Stimulated activated naive CD8-positive, alpha-beta T cell treated with anti-CD3 and anti-CD28 coated beads, Interleukin-15, amount 100 ng/mL, for 72 hours (primary cell): ENCODE data around the gene PKHD1.
A peak's percentile ranks its signal among the peaks of the same experiment; 100 is the strongest.

Experiments
- ATAC-seq: fragments of 150-1000 bp; cut with Tn5 transposase; 2 replicates; pipeline ENCODE4 v1.10.0; 2021; ENCODE audit warnings: mild to moderate bottlenecking, moderate library complexity
- DNase-seq, 2 donors: peaks; one replicate each; pipeline ENCODE4 v3.0.0; 2021 to 2022
- H3K27ac Mint-ChIP-seq, 2 donors: one replicate each; pipeline ENCODE4 v1.8.0; 2022; ENCODE audit warnings: mild to moderate bottlenecking in 2 of 2, mixed read lengths in 2 of 2, moderate library complexity in 2 of 2
- H3K27me3 Mint-ChIP-seq: one replicate; pipeline ENCODE4 v1.8.0; 2022; ENCODE audit warnings: mixed read lengths
- H3K4me1 Mint-ChIP-seq: one replicate; pipeline ENCODE4 v1.8.0; 2022; ENCODE audit warnings: mild to moderate bottlenecking, mixed read lengths
- H3K4me3 Mint-ChIP-seq, 2 donors: one replicate each; pipeline ENCODE4 v1.8.0; 2022; ENCODE audit warnings: mild to moderate bottlenecking in 2 of 2, mixed read lengths in 2 of 2, moderate library complexity in 1 of 2
- H3K9me3 Mint-ChIP-seq, 2 donors: one replicate each; pipeline ENCODE4 v1.8.0; 2022; ENCODE audit warnings: mixed read lengths in 2 of 2

PKHD1 gene

GRCh38 chr6:52087498-52087999, at the start of gene PKHD1:
PKHD1 (minus strand) TSS chr6:52087613; CDS start chr6:52084933, 2,680 bp downstream.
- ATAC-seq (peak; percentile 48), DNase-seq (no peak)
- Mint-ChIP-seq H3K9me3 (no peaks in the 10 kb centered on the region), H3K27ac (no peak within 1 kb of the TSS), H3K4me3 (no peak within 1 kb of the TSS), H3K4me1 (no peaks in the 10 kb centered on the region), H3K27me3 (peaks cover 16% of the 10 kb centered on the region)

- H3K27me3 Mint-ChIP-seq = peaks cover 12% of the 10 kb centered on the region
- no peak for ATAC-seq
- no peaks in the 10 kb centered on the region for H3K9me3 Mint-ChIP-seq
- H3K4me1 Mint-ChIP-seq = no peaks in the 10 kb centered on the region
- DNase-seq = no peak
- no peak overlapping the region for H3K27ac Mint-ChIP-seq
- no peak overlapping the region for H3K4me3 Mint-ChIP-seq
Observed at GRCh38 chr6:52136934-52137467, 49.6 kb upstream of the PKHD1 start.

- DNase-seq (no peak), ATAC-seq (no peak)
- no peak overlapping the region for H3K27ac Mint-ChIP-seq
- peaks cover 5% of the 10 kb centered on the region for H3K27me3 Mint-ChIP-seq
- no peak overlapping the region for H3K4me3 Mint-ChIP-seq
- H3K9me3 Mint-ChIP-seq = no peaks in the 10 kb centered on the region
- no peaks in the 10 kb centered on the region for H3K4me1 Mint-ChIP-seq
Observed at GRCh38 chr6:52136055-52136454, 48.6 kb upstream of the PKHD1 start.

- no peak for DNase-seq
- Mint-ChIP-seq H3K4me3 (no peak overlapping the region), H3K27ac (no peak overlapping the region), H3K27me3 (peaks cover 9% of the 10 kb centered on the region), H3K4me1 (no peaks in the 10 kb centered on the region), H3K9me3 (no peaks in the 10 kb centered on the region)
- no peak for ATAC-seq
Observed at GRCh38 chr6:52135217-52135616, 47.8 kb upstream of the PKHD1 start.

GRCh38 chr6:52134011-52134410, 46.6 kb upstream of the PKHD1 start:
- DNase-seq (no peak), ATAC-seq (no peak)
- Mint-ChIP-seq H3K9me3 (no peaks in the 10 kb centered on the region), H3K27ac (no peak overlapping the region), H3K4me3 (no peak overlapping the region), H3K27me3 (peaks cover 12% of the 10 kb centered on the region), H3K4me1 (no peaks in the 10 kb centered on the region)

- ATAC-seq (no peak), DNase-seq (no peak)
- Mint-ChIP-seq H3K9me3 (no peaks in the 10 kb centered on the region), H3K27me3 (peaks cover 17% of the 10 kb centered on the region), H3K27ac (no peak overlapping the region), H3K4me3 (no peak overlapping the region), H3K4me1 (no peaks in the 10 kb centered on the region)
Observed at GRCh38 chr6:52133324-52133723, 45.9 kb upstream of the PKHD1 start.

- no peak for DNase-seq
- no peak for ATAC-seq
- H3K4me3 Mint-ChIP-seq = no peak overlapping the region
- H3K9me3 Mint-ChIP-seq = no peaks in the 10 kb centered on the region
- peaks cover 22% of the 10 kb centered on the region for H3K27me3 Mint-ChIP-seq
- no peak overlapping the region for H3K27ac Mint-ChIP-seq
- no peaks in the 10 kb centered on the region for H3K4me1 Mint-ChIP-seq
Observed at GRCh38 chr6:52132292-52132691, 44.9 kb upstream of the PKHD1 start.

GRCh38 chr6:52130440-52130839, 43.0 kb upstream of the PKHD1 start:
- no peak for ATAC-seq

GRCh38 chr6:52127957-52128356, 40.5 kb upstream of the PKHD1 start:
- peaks cover 47% of the 10 kb centered on the region for H3K27me3 Mint-ChIP-seq
- H3K4me1 Mint-ChIP-seq = no peaks in the 10 kb centered on the region
- H3K9me3 Mint-ChIP-seq = no peaks in the 10 kb centered on the region
- no peak for DNase-seq
- no peak for ATAC-seq
- H3K4me3 Mint-ChIP-seq = no peak overlapping the region
- no peak overlapping the region for H3K27ac Mint-ChIP-seq

More at GRCh38 chr6:52130440-52130839, 43.0 kb upstream of the PKHD1 start:
- no peak for DNase-seq
- H3K27me3 Mint-ChIP-seq = peaks cover 25% of the 10 kb centered on the region
- H3K4me1 Mint-ChIP-seq = no peaks in the 10 kb centered on the region
- no peak overlapping the region for H3K4me3 Mint-ChIP-seq
- H3K9me3 Mint-ChIP-seq = no peaks in the 10 kb centered on the region
- no peak overlapping the region for H3K27ac Mint-ChIP-seq

- Mint-ChIP-seq H3K4me1 (no peaks in the 10 kb centered on the region), H3K27ac (no peak overlapping the region), H3K4me3 (no peak overlapping the region), H3K27me3 (peaks cover 59% of the 10 kb centered on the region), H3K9me3 (peaks cover 4 to 5% of the 10 kb centered on the region in 2 donors)
- ATAC-seq (no peak), DNase-seq (no peak)
Observed at GRCh38 chr6:52126231-52126630, 38.8 kb upstream of the PKHD1 start.

GRCh38 chr6:52125572-52125971, 38.2 kb upstream of the PKHD1 start:
- Mint-ChIP-seq H3K27me3 (peaks cover 61% of the 10 kb centered on the region), H3K4me1 (no peaks in the 10 kb centered on the region), H3K9me3 (peaks cover 5 to 7% of the 10 kb centered on the region in 2 donors), H3K4me3 (no peak overlapping the region), H3K27ac (no peak overlapping the region)
- ATAC-seq (no peak), DNase-seq (no peak)

GRCh38 chr6:52125139-52125538, 37.7 kb upstream of the PKHD1 start:
- DNase-seq = no peak
- no peak for ATAC-seq
- Mint-ChIP-seq H3K4me1 (no peaks in the 10 kb centered on the region), H3K27me3 (peaks cover 57% of the 10 kb centered on the region), H3K4me3 (no peak overlapping the region), H3K9me3 (peaks cover 7 to 9% of the 10 kb centered on the region in 2 donors), H3K27ac (no peak overlapping the region)

- no peak for ATAC-seq
Observed at GRCh38 chr6:52124126-52125121, 37.0 kb upstream of the PKHD1 start.

GRCh38 chr6:52123251-52123650, 35.8 kb upstream of the PKHD1 start:
- ATAC-seq (no peak), DNase-seq (no peak)
- Mint-ChIP-seq H3K4me1 (no peaks in the 10 kb centered on the region), H3K27ac (no peak overlapping the region), H3K9me3 (peaks cover 12 to 14% of the 10 kb centered on the region in 2 donors), H3K4me3 (no peak overlapping the region), H3K27me3 (peaks cover 49% of the 10 kb centered on the region)

More at GRCh38 chr6:52124126-52125121, 37.0 kb upstream of the PKHD1 start:
- Mint-ChIP-seq H3K9me3 (peaks cover 7 to 10% of the 10 kb centered on the region in 2 donors), H3K4me1 (no peaks in the 10 kb centered on the region), H3K27ac (no peak overlapping the region), H3K27me3 (peaks cover 54% of the 10 kb centered on the region), H3K4me3 (no peak overlapping the region)
- no peak for DNase-seq

GRCh38 chr6:52117352-52117751, 29.9 kb upstream of the PKHD1 start:
- no peak overlapping the region for H3K27ac Mint-ChIP-seq
- no peaks in the 10 kb centered on the region for H3K4me1 Mint-ChIP-seq
- DNase-seq (no peak), ATAC-seq (no peak)
- peaks cover 17 to 18% of the 10 kb centered on the region in 2 donors for H3K9me3 Mint-ChIP-seq
- no peak overlapping the region for H3K4me3 Mint-ChIP-seq
- H3K27me3 Mint-ChIP-seq = peaks cover 18% of the 10 kb centered on the region

- no peak for ATAC-seq
- no peak for DNase-seq
- H3K9me3 Mint-ChIP-seq = peaks cover 20 to 25% of the 10 kb centered on the region in 2 donors
- H3K4me1 Mint-ChIP-seq = no peaks in the 10 kb centered on the region
- no peak overlapping the region for H3K27ac Mint-ChIP-seq
- H3K27me3 Mint-ChIP-seq = peaks cover 22% of the 10 kb centered on the region
- no peak overlapping the region for H3K4me3 Mint-ChIP-seq
Observed at GRCh38 chr6:52116605-52116948, 29.2 kb upstream of the PKHD1 start.
